NCI-H2227 treated with DMSO at 0.1 percent for 48 hours (cell line): Measurements from ENCODE around the gene PHACTR3.
A peak's percentile ranks its signal among the peaks of the same experiment; 100 is the strongest.

Experiments
- DNase-seq: peaks from one replicate; lab custom pipeline; 2025; lab: John Stamatoyannopoulos, UW

PHACTR3 gene

GRCh38 chr20:59622496-59622895 is 18.2 kb downstream of the PHACTR3 start:
- DNase-seq = no peak

- DNase-seq = no peak
Observed at GRCh38 chr20:59623133-59623532, 18.8 kb downstream of the PHACTR3 start.

GRCh38 chr20:59623583-59623982 is 19.2 kb downstream of the PHACTR3 start:
- no peak for DNase-seq

DNA sequence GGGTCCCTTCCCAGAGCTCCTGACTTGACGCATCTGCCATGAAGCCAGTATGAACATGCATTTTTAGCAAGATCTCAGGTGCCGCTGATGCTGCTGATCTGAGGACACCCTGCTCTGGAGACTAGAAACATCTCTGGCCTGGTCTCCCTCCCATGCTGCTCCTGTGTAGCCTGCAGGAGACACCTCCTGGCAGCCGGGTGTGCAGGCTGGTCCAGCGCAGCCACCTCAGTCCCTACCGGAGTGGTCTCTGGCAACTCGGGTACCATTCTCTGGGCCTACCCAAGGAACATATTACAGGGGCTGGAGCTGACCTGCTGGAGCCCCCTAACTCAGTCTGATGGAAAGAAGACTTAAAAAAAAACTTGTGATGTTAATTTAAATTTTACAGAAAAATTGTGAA is 20.1 kb downstream of the PHACTR3 start:
- no peak for DNase-seq

DNA sequence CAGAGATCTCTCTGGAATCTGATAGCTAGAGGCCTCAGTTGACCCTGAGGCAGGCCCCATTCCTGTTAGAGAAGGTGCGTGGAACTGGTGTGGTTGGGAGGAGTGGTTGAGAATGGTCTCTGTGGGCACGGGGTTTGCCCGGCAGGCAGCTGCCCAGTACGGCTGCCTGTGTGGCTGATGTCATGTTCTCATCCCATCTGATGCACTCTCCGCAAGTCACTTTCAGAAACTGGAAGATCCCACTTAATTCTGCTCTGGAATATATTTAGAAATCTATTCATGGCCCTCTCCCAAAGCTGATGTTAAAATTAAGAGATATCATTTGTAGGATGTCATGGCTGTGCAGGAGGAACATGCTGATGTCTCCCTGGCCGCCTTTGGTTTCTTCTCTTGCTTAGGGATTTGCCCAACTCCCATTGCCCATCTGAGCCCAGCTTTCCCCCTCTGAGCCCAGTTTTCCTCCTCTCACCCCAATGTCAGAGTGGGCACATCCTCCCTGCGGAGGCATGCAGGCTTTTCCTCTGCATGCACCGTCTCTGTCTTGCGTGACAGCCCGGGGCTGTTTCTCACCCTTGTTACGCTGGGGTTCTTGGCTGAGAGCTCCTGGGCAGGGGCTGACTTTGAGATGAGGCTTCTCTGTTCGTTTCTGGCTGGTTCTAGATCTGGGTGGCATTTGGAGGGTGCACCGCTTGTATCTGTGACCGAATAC is 21.0 kb downstream of the PHACTR3 start:
- no peak for DNase-seq

- no peak for DNase-seq
Observed at GRCh38 chr20:59627298-59627697, 23.0 kb downstream of the PHACTR3 start.

GRCh38 chr20:59628171-59628570 is 23.8 kb downstream of the PHACTR3 start:
- no peak for DNase-seq

DNA sequence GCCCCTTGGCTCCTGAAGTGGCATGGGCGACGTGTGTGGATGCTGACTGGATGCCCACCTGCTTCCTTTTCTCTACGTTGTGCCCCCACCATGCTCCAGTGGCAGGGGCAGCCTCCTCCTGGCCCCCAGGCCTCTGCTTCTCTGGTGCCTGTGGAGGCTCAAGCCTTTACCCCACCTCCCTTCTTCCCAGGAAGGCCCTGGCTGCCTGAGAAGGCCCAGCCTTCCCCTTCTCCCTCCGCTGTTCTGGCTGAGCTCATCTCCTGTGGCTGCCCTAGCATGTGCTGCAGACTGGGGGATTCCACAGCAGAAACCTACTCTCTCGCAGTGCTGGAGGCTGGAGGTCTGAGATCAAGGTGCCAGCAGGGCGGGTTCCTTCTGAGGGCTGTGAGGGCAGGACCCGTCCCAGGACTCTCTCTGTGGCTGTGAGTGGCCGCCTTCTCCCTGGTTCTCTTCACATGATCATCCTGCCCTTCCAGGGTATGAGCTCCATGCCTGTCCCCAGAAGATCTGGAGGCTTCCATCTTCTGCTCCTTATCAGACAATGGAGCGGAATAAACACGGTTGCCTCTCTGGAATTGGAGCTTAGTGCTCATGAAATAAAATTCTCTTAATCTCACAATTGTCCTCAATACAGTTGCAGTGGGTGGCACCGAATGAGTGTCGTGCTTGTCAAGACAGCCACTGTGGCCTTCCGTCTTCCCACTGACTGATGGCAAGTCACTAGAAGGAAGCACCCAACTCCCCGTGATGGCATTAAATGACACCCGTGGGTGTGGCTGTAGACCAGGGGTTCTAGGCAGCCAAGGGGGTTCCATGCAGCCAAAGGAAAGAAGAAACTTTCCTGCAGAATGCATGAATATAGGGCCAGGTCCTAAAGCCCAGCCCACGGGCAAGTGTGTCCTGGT is 25.1 kb downstream of the PHACTR3 start:
- no peak for DNase-seq

GRCh38 chr20:59630526-59630925 is 26.2 kb downstream of the PHACTR3 start:
- DNase-seq = no peak

DNA sequence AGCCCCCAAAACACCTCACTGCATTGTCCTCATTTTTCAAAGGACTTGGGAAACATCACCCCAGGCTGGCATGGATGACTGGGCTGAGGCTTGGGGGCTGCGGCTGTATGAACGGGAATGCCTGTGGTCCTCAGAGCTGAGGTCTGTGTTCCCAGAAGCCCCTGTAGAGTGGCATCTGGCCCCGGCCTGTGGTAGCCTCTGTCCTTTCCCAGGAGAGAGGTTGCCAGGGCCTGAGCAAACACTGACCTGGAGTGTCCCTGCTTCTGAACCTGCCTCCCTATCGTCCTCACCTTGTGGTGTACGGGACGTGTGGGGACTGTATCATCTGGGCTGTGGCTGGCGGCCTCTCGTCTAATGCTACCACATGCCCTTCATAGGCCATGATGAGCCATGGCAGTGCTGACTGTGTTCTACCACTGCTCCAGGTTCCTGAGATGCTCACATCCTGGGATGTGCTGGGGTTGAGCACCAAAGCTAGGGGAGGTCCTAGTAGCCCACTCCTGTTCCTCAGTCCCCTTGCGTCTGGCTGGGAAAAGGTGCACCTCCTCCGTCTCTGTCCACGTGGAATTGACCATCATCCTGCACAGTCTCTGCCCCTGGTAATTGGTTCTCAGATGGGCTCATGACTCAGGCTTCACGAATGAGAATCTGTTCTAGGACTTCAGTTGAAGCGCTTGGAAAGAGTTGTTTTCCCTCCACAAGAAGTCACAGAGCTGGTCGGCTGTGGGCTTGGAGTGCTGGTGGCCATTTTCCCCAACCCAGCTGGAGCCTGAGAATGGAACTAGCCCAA is 27.6 kb downstream of the PHACTR3 start:
- DNase-seq = no peak

DNA sequence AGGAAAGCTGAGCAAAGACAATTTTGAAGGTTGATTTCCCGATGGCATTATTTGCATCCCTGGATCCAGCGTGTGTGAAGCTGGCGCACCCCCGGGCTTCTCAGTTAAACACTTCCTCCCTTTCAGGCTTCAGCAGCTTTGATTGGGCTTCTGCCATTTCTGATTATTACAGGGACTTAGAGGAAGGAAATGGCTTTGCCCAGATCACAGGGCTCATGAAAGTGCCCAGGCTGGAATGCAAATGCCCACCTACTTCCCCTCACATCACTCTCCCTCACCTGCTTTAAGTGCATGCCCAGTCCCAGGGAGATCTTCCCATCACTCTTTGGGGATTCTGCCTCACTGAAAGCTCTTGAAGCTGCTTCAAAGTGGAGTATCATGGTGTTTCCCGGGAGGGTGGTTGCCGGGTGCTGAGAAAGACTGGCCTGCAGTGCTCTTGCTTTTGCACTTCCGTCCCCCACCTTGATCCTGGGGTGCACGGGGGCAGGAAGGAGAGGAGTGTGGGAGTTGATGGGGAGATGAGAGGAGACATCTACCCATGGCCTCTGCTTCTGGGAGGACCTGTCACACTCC is 28.3 kb downstream of the PHACTR3 start:
- no peak for DNase-seq

DNA sequence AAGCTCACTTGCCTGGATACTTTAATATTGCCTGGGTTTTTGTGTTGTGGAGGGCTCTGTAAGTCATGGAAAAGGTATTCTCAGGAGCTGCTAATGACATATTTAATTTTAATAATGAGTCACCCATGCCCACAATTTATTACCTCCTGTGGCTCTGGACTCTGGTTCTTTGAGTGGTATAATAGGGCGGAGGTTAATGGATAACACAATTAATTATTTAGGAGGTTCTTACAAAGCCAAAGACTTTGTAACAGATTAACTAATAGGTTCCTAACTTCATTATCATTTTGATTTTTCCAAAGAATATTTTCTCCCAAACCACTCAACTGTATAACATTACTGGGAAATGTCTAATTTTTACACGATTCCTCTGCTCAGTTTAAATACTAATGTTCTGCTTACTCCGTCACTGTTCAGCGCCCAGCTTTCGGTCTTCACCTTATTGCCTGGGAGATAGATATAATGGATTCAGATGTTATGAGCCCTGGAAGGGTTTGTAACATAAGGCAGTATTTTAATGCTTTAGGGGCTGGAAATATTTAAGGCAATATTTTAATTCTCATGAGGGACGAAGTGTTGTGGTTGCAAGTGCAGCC is 29.4 kb downstream of the PHACTR3 start:
- no peak for DNase-seq

DNA sequence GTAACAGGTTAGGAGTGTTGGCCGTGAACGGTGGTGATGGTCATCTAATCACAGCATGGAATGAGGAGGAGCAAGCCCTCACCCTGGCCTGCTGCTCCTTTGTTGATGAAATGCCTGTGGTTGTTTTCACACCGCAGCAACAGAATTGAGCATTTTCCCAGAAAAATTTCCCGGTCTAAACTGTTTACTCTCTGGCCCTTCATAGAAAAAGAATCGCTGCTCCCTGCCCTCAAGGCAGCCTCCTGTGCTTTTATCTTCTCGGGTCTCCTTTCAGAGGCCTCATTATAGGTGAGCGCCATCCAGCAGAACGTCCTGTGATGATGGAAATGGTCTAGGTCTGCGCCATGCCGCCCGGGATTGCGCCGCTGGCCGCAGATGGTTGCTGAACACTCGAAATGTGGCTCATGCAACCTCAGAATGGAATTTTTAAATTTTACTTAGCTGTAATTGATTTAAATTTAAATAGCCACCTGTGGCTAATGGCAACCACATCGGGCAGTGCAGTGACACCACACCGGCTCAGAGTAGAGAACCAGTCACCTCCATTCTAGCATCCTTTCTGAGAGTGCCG is 30.2 kb downstream of the PHACTR3 start:
- DNase-seq = peak; percentile 45

DNA sequence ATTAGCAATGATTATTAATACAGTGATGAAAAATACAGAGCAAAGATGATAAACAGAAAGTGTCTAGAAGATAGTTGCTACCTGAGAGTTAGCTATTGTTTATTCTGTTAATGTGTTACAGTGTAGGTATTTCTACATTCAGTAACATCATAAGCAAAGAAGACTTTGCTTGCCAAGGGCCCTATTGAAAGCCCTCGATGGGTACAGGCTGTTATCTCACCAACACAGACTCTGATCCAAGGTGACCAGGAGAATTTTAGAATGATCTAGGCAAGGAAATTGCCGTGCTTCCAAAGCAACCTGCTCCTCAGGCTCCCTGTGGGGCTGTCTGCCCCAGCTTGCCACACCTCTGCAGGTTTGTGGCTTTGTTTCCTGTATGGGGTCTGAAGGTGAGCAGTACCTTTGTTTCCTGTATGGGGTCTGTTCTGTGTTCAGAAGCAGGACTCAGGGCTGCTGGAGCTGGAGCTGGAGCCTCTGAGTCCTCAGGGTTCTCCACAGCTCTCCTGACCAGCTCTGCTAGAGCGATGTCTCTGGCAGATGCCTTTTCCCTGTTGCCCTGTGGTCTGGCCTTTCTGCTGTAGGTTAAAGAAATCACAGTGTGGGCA is 32.5 kb downstream of the PHACTR3 start:
- no peak for DNase-seq

GRCh38 chr20:59640267-59640666 is 35.9 kb downstream of the PHACTR3 start:
- DNase-seq = no peak

DNA sequence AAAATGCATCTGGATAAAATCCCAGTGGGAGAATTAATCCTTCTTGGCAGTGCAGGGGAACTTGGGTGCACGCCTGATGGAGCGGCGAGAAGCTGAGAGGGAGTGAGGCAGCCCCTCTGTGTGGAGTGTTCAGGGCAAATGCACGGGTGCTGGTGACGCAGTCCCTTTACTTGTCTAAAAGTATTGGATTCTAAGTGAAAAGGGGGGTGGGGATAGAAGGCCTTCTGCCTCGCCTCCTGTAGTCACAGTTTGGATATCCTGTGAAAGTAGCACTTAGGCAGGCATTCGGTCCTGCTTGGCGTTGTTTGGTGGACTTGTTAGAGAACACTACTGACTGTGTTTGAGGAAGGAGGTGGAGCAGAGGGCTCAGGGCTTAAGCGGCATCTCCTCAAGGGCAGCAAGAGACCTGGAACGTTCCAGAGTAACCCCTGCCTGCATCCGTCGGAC is 39.3 kb downstream of the PHACTR3 start:
- no peak for DNase-seq

GRCh38 chr20:59644371-59644939 is 40.1 kb downstream of the PHACTR3 start:
- no peak for DNase-seq

DNA sequence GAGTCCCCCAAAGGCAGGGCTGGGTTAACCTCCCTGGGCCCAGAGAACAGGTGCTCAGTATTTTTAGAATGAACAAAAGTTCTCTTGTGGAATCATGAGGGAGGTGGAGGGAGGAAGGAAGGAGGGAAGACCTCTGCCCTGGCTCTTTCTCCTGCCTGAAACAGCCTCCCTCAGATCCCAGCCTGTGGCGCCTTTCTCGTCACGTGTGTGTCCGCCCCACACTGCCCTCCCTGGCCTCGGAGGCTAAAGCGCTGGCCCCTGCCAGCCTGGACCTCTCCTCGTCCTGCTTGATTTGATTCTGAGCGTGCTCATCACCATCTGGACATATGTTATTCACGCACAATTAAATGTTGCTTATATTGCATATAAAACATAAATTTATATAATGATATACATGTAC is 40.9 kb downstream of the PHACTR3 start:
- DNase-seq = no peak

DNA sequence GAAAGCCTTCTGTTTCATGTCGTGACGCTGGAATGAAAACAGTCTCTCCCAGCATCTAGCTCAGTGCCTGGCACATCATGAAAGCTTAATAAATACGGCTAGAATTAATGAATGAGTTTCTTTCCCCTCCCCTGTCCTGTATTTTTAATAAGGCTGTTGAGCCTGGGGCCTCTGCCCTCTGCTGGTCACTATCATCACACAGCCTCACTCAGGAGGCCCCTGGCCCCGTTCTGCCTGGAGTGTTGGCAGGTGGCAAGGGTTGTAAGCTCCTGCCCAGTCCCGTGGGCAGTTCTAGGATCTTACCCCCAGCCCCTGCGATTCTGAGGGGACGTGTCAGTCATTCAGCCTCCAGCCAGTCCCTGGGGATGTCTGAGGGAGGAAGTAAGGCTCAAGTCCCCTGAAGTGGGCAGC is 41.4 kb downstream of the PHACTR3 start:
- DNase-seq = no peak

GRCh38 chr20:59646487-59646886 is 42.1 kb downstream of the PHACTR3 start:
- no peak for DNase-seq

DNA sequence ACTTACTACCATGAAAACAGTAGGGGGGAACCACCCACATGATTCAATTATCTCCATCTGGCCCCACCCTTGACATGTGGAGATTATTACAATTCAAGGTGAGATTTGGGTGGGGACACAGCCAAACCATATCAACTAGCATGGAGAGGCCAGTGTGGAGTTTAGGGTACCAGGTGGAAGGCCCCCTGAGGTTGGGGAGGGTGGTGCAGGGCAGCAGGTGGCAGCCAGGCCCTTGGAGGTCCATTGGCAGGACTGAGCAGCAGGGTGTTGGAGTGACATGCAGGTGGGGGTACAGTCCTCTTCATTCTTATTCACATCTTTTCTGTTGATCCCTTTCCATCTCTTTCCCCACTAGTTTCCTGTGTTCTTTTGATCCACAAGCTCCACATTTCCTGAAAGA is 42.9 kb downstream of the PHACTR3 start:
- DNase-seq = no peak
